Endothelial cell of umbilical vein (primary cell): ENCODE data around the gene UNC5CL. TPM values are rescaled to one million over a fixed set of nuclear protein-coding genes. Genes with fewer than 3 reads are reported as not detected.

Experiments
- BruUV-seq: library from RNA; stranded (reverse); fragments of 400-500 nt; replicated peaks from 2 replicates; lab custom pipeline; 2021; lab: Mats Ljungman, UMichigan
- CTCF ChIA-PET: fragments of 300-600, 350-600 bp; sonication (Branson Sonifier 250); formaldehyde crosslinking; loops from one replicate; lab custom pipeline; 2021; ENCODE audit warnings: antibody characterized with exemption, inconsistent platforms; lab: Charles Lee
- POLR2A ChIA-PET: fragments of 300-600, 350-600 bp; sonication (Branson Sonifier 250); formaldehyde crosslinking; loops from one replicate; lab custom pipeline; 2021; ENCODE audit warnings: antibody characterized with exemption, inconsistent platforms; lab: Charles Lee
- DNase-seq: peaks from one replicate; pipeline ENCODE4 v3.0.0-alpha.2; 2011; ENCODE audit warnings: low read depth, low spot score
- FAIRE-seq: peaks from 2 replicates; lab custom pipeline; 2011; peaks lifted over from hg19 to GRCh38; lab: Jason Lieb, UNC
- H2AFZ ChIP-seq: 2 replicates; pipeline ENCODE4 v1.6.0; 2012; ENCODE audit warnings: low read depth, low read length, control low read depth, inconsistent platforms
- H3K27ac ChIP-seq: 2 replicates; pipeline ENCODE4 v1.5.1; 2011; ENCODE audit warnings: low read depth, mild to moderate bottlenecking, control low read depth, low read length, moderate library complexity; ENCODE audit not compliant: insufficient read depth
- H3K27me3 ChIP-seq, 2 experiments: 2 replicates each; pipeline versions ENCODE4 v1.6.0 to v1.6.1; 2011; ENCODE audit warnings: low read length in 2 of 2, mixed read lengths in 1 of 2; ENCODE audit not compliant: control insufficient read depth in 2 of 2, insufficient read depth in 2 of 2
- H3K36me3 ChIP-seq, 2 experiments: 2 replicates in 1 of 2; 3 replicates in 1 of 2; pipeline ENCODE4 v1.5.1; 2011; ENCODE audit warnings: low read length in 2 of 2, mild to moderate bottlenecking in 1 of 2, moderate library complexity in 1 of 2; ENCODE audit not compliant: control insufficient read depth in 2 of 2, insufficient read depth in 2 of 2; ENCODE audit errors: extremely low read depth in 1 of 2
- H3K4me1 ChIP-seq: 3 replicates; pipeline ENCODE4 v1.5.1; 2011; ENCODE audit warnings: mild to moderate bottlenecking, low read length; ENCODE audit not compliant: control insufficient read depth, insufficient read depth; ENCODE audit errors: extremely low read depth
- H3K4me2 ChIP-seq: 2 replicates; pipeline ENCODE4 v1.6.1; 2011; ENCODE audit warnings: low read length, control low read depth, mixed read lengths; ENCODE audit not compliant: insufficient read depth
- H3K4me3 ChIP-seq, 3 experiments: fragments of 200-600 bp in 1 of 3; sonication (generic), shearing (Covaris generic) in 1 of 3; replicated peaks in 1 of 3; 2 replicates each; pipeline ENCODE4 v1.5.1; 2011 to 2016; ENCODE audit warnings: control low read depth in 3 of 3, low read length in 3 of 3, mild to moderate bottlenecking in 2 of 3, inconsistent platforms in 1 of 3, low read depth in 1 of 3, moderate library complexity in 1 of 3; ENCODE audit not compliant: insufficient read depth in 1 of 3
- H3K79me2 ChIP-seq: 2 replicates; pipeline ENCODE4 v1.6.0; 2012; ENCODE audit warnings: low read length, inconsistent platforms; ENCODE audit not compliant: control insufficient read depth, insufficient read depth
- H3K9ac ChIP-seq: replicated peaks from 2 replicates; pipeline ENCODE3; 2011; ENCODE audit warnings: low read length, control low read depth; ENCODE audit not compliant: insufficient read depth; ENCODE audit errors: extremely low read depth
- H3K9me1 ChIP-seq: replicated peaks from 3 replicates; pipeline ENCODE4 v1.6.0; 2011; ENCODE audit warnings: mild to moderate bottlenecking, low read length; ENCODE audit not compliant: control insufficient read depth, insufficient read depth; ENCODE audit errors: extremely low read depth
- H3K9me3 ChIP-seq: replicated peaks from 2 replicates; pipeline ENCODE4 v1.5.1; 2012; ENCODE audit warnings: low read length, inconsistent platforms; ENCODE audit not compliant: control insufficient read depth, insufficient read depth
- H4K20me1 ChIP-seq: replicated peaks from 2 replicates; pipeline ENCODE3; 2011; ENCODE audit warnings: mild to moderate bottlenecking, low read length; ENCODE audit not compliant: control insufficient read depth, insufficient read depth; ENCODE audit errors: extremely low read depth
- CTCF ChIP-seq, 2 donors: IDR thresholded peaks; 1 replicate in 1 of 2; 2 replicates in 1 of 2; pipeline ENCODE4 v1.5.1; 2011; ENCODE audit warnings: low read length in 2 of 2, mild to moderate bottlenecking in 2 of 2, moderate library complexity in 2 of 2, control low read depth in 1 of 2, inconsistent platforms in 1 of 2, low read depth in 1 of 2; ENCODE audit not compliant: insufficient read depth in 1 of 2; ENCODE audit errors: extremely low read depth in 1 of 2
- EZH2 ChIP-seq: IDR thresholded peaks from 2 replicates; pipeline ENCODE4 v1.6.1; 2012; ENCODE audit warnings: borderline replicate concordance, low read depth, mild to moderate bottlenecking, moderate library complexity, low read length, inconsistent platforms; ENCODE audit not compliant: severe bottlenecking
- FOS ChIP-seq: IDR thresholded peaks from 2 replicates; pipeline ENCODE4 v1.6.1; 2011; ENCODE audit warnings: mild to moderate bottlenecking, low read length, moderate library complexity, borderline replicate concordance; ENCODE audit not compliant: insufficient read depth
- GATA2 ChIP-seq: IDR thresholded peaks from 2 replicates; pipeline ENCODE4 v1.7.0; 2011; ENCODE audit warnings: low read depth, mild to moderate bottlenecking, moderate library complexity, mixed read lengths, low read length; ENCODE audit not compliant: insufficient read length, insufficient read depth
- POLR2A ChIP-seq: IDR thresholded peaks from 2 replicates; pipeline ENCODE4 v1.6.1; 2012; ENCODE audit warnings: low read depth, mild to moderate bottlenecking, control low read depth, low read length
- POLR2AphosphoS5 ChIP-seq: IDR thresholded peaks from 2 replicates; pipeline ENCODE4 v1.6.1; 2012; ENCODE audit warnings: low read depth, mild to moderate bottlenecking, control low read depth, low read length, moderate library complexity; ENCODE audit not compliant: insufficient read depth
- dilution Hi-C: fragments of 300-500 bp; cut with MboI; formaldehyde crosslinking; loops from one replicate; pipeline ENCODE4 v1.15.0; 2019; ENCODE audit warnings: low sequenced_read_pairs; ENCODE audit not compliant: extremely low pct_ligation_motif_present
- intact Hi-C: fragments of 100-400 bp; cut with micrococcal nuclease; formaldehyde crosslinking; loops from one replicate; pipeline ENCODE4 v1.10.0; 2022
- polyA plus RNA-seq, 4 experiments: library from polyadenylated mRNA; depleted of rRNA in 3 of 4; stranded (reverse) in 3 of 4; unstranded in 1 of 4; fragments of >200 nt; gene quantifications; 2 replicates each; pipeline versions ENCODE4 v1.2.1 to v1.2.3, GENCODE V29; 2011 to 2012; ENCODE audit warnings: missing spikeins in 1 of 4
- total RNA-seq: library from RNA; stranded (reverse); gene quantifications from 2 replicates; pipeline ENCODE4 v1.2.3, GENCODE V29; 2021

The UNC5CL gene
- total and polyA plus RNA-seq, 2 donors (not counting 3 experiments of a cell fraction or from before 2014, with no cell fraction given): 0.14 to 0.20 TPM

- ChIA-PET CTCF (interaction anchor here (0.7 to 1.6 kb wide), 4 partner anchors 9 to 14 kb away, joined by 3 to 10 read pairs (median 4); no protein-coding TSS in a partner anchor), POLR2A (no interaction called here)
- H3K9ac ChIP-seq: no peak overlapping the region
- H4K20me1 ChIP-seq: no peaks in the 10 kb centered on the region
- H3K4me1 ChIP-seq: peaks cover 2% of the 10 kb centered on the region
- H3K79me2 ChIP-seq: no peaks in the 10 kb centered on the region
- no peak overlapping the region for H3K4me3 ChIP-seq
- H3K9me3 ChIP-seq: no peaks in the 10 kb centered on the region
- intact Hi-C loops (no loop called here), dilution Hi-C loops (no loop called here)
- no TSS peak for BruUV-seq
- FAIRE-seq (no peak), DNase-seq (no peak)
- no peaks in the 10 kb centered on the region for H3K9me1 ChIP-seq
- H3K27me3 ChIP-seq: peaks cover 0 to 2% of the 10 kb centered on the region in 2 experiments
- H3K4me2 ChIP-seq: no peak overlapping the region
- no peak overlapping the region for H2AFZ ChIP-seq
- TF ChIP-seq EZH2 (no peak), POLR2A (no peak), CTCF (IDR thresholded peaks at IDR 0.05; ENCODE audit: extremely low read depth in 1 of 2, insufficient read depth in 1 of 2, low read depth in 1 of 2, low read length in 2 of 2) (no peak)
- no peaks in the 10 kb centered on the region for H3K36me3 ChIP-seq
- H3K27ac ChIP-seq: no peak overlapping the region
Observed at GRCh38 chr6:41045664-41046063, 6.6 kb upstream of the UNC5CL start.

- Histone ChIP-seq H3K4me1 (peaks cover 2% of the 10 kb centered on the region), H3K4me3 (no peak overlapping the region), H3K4me2 (no peak overlapping the region), H2AFZ (no peak overlapping the region), H3K36me3 (no peaks in the 10 kb centered on the region), H3K9ac (no peak overlapping the region), H4K20me1 (no peaks in the 10 kb centered on the region), H3K27ac (no peak overlapping the region), H3K27me3 (peaks cover 0 to 2% of the 10 kb centered on the region in 2 experiments), H3K9me3 (no peaks in the 10 kb centered on the region), H3K79me2 (no peaks in the 10 kb centered on the region), H3K9me1 (no peaks in the 10 kb centered on the region)
- DNase-seq (no peak), FAIRE-seq (no peak)
- ChIA-PET CTCF (no interaction called here), POLR2A (no interaction called here)
- TF ChIP-seq GATA2: no peak
- no peak for TF ChIP-seq POLR2AphosphoS5
- no peak for TF ChIP-seq FOS
- TF ChIP-seq EZH2: no peak
- intact Hi-C loops: no loop called here
- BruUV-seq: no TSS peak
- dilution Hi-C loops: no loop called here
Observed at GRCh38 chr6:41043151-41043550, 4.1 kb upstream of the UNC5CL start.
